ENCODE results near the gene FAM222A. TPM values are rescaled to one million over a fixed set of nuclear protein-coding genes. Genes with fewer than 3 reads are reported as not detected.
"Not testable (repeated sequence)": the region's sequence is repeated elsewhere in the genome, so short reads cannot be mapped to it uniquely, and the experiment has no call there.

Gene FAM222A
- total RNA-seq, 1 experiment from 2014 or later: 1.7 TPM

GRCh38 chr12:109693653-109694600, 19.7 kb upstream of the FAM222A start:
- no peak for DNase-seq (ENCODE audit: low read depth)

- not testable (repeated sequence) for DNase-seq (ENCODE audit: low read depth)
Observed at GRCh38 chr12:109694629-109695028, 19.0 kb upstream of the FAM222A start.

GRCh38 chr12:109695416-109695815, 18.2 kb upstream of the FAM222A start:
- DNase-seq (ENCODE audit: low read depth): no peak

- DNase-seq (ENCODE audit: low read depth): no peak
Observed at GRCh38 chr12:109695961-109696461, 17.6 kb upstream of the FAM222A start.

- DNase-seq (ENCODE audit: low read depth): peak; percentile 6
Observed at GRCh38 chr12:109696485-109697269, 16.9 kb upstream of the FAM222A start.

GRCh38 chr12:109697270-109697553, 16.4 kb upstream of the FAM222A start:
- DNase-seq (ENCODE audit: low read depth): no peak

GRCh38 chr12:109697877-109698468, 15.7 kb upstream of the FAM222A start:
- no peak for DNase-seq (ENCODE audit: low read depth)

GRCh38 chr12:109698820-109699219, 14.8 kb upstream of the FAM222A start:
- no peak for DNase-seq (ENCODE audit: low read depth)

GRCh38 chr12:109701064-109701463, 12.6 kb upstream of the FAM222A start:
- DNase-seq (ENCODE audit: low read depth): no peak

GRCh38 chr12:109702111-109702841, 11.3 kb upstream of the FAM222A start:
- DNase-seq (ENCODE audit: low read depth): peak; percentile 9

GRCh38 chr12:109703684-109704083, 9.9 kb upstream of the FAM222A start:
- no peak for DNase-seq (ENCODE audit: low read depth)

- DNase-seq (ENCODE audit: low read depth): no peak
Observed at GRCh38 chr12:109704371-109705098, 9.1 kb upstream of the FAM222A start.

- DNase-seq (ENCODE audit: low read depth): no peak
Observed at GRCh38 chr12:109705291-109705690, 8.3 kb upstream of the FAM222A start.

- no peak for DNase-seq (ENCODE audit: low read depth)
Observed at GRCh38 chr12:109706398-109706746, 7.3 kb upstream of the FAM222A start.

GRCh38 chr12:109706747-109707469, 6.7 kb upstream of the FAM222A start:
- no peak for DNase-seq (ENCODE audit: low read depth)

GRCh38 chr12:109707470-109707821, 6.2 kb upstream of the FAM222A start:
- no peak for DNase-seq (ENCODE audit: low read depth)

GRCh38 chr12:109708939-109709338, 4.7 kb upstream of the FAM222A start:
- DNase-seq (ENCODE audit: low read depth): no peak

- DNase-seq (ENCODE audit: low read depth): no peak
Observed at GRCh38 chr12:109709401-109709991, 4.1 kb upstream of the FAM222A start.

- no peak for DNase-seq (ENCODE audit: low read depth)
Observed at GRCh38 chr12:109710205-109710746, 3.3 kb upstream of the FAM222A start.

Data from LHCN-M2 (cell line).